Panc1 (cell line): ENCODE results near the gene DSCAM. TPM values are rescaled to one million over a fixed set of nuclear protein-coding genes. Genes with fewer than 3 reads are reported as not detected.

Source experiments
- ATAC-seq: fragments of 200-7000 bp; cut with Tn5 transposase; 2 replicates; pipeline ENCODE4 v1.9.1; 2020; ENCODE audit warnings: mild to moderate bottlenecking, moderate library complexity
- BruUV-seq: library from RNA; stranded (reverse); fragments of 400-500 nt; replicated peaks from 2 replicates; lab custom pipeline; 2021; lab: Mats Ljungman, UMichigan
- CTCF ChIA-PET: fragments of 300-600 bp; sonication (Branson Sonifier 250); formaldehyde crosslinking; loops from one replicate; lab custom pipeline; 2022; ENCODE audit warnings: antibody characterized with exemption; lab: Charles Lee
- POLR2A ChIA-PET: fragments of 300-600 bp; sonication (Branson Sonifier 250); formaldehyde crosslinking; loops from one replicate; lab custom pipeline; 2022; ENCODE audit warnings: antibody characterized with exemption; lab: Charles Lee
- DNase-seq: peaks from one replicate; pipeline ENCODE4 v3.0.0-alpha.2; 2010; ENCODE audit warnings: low read depth, low spot score
- H3K27ac ChIP-seq: 2 replicates; pipeline ENCODE4 v1.5.1; 2011; ENCODE audit warnings: mild to moderate bottlenecking, low read length, inconsistent platforms
- H3K27me3 ChIP-seq: fragments of 200-500 bp; sonication (Bioruptor generic); 2 replicates; pipeline ENCODE4 v1.6.0; 2014; ENCODE audit warnings: low read length, inconsistent platforms; ENCODE audit not compliant: control insufficient read depth, insufficient read depth
- H3K36me3 ChIP-seq: fragments of 200-500 bp; sonication (Bioruptor generic); 2 replicates; pipeline ENCODE4 v1.5.1; 2014; ENCODE audit warnings: inconsistent platforms, mild to moderate bottlenecking, low read length, moderate library complexity; ENCODE audit not compliant: control insufficient read depth, insufficient read depth
- H3K4me1 ChIP-seq: 2 replicates; pipeline ENCODE4 v1.5.1; 2011; ENCODE audit warnings: inconsistent platforms, mild to moderate bottlenecking, low read length, moderate library complexity; ENCODE audit not compliant: control insufficient read depth, insufficient read depth
- H3K4me3 ChIP-seq, 2 experiments: 2 replicates each; pipeline ENCODE4 v1.5.1; 2011 to 2012; ENCODE audit warnings: low read depth in 2 of 2, low read length in 2 of 2, mild to moderate bottlenecking in 2 of 2, inconsistent platforms in 1 of 2, moderate library complexity in 1 of 2
- H3K9me3 ChIP-seq: fragments of 200-500 bp; sonication (Bioruptor generic); 2 replicates; pipeline ENCODE4 v1.5.1; 2014; ENCODE audit warnings: low read depth, mild to moderate bottlenecking, inconsistent platforms, low read length, moderate library complexity; ENCODE audit not compliant: control insufficient read depth, insufficient read depth
- POLR2AphosphoS5 ChIP-seq: IDR thresholded peaks from 2 replicates; pipeline ENCODE4 v1.6.1; 2012; ENCODE audit warnings: mild to moderate bottlenecking, low read depth, low read length, moderate library complexity
- SIN3A ChIP-seq: IDR thresholded peaks from 2 replicates; pipeline ENCODE4 v1.6.1; 2012; ENCODE audit warnings: low read depth, mild to moderate bottlenecking, low read length, moderate library complexity, borderline replicate concordance; ENCODE audit not compliant: insufficient read depth
- TCF7L2 ChIP-seq: IDR thresholded peaks from 2 replicates; pipeline ENCODE4 v1.6.1; 2011; ENCODE audit warnings: mild to moderate bottlenecking, low read depth, low read length, inconsistent platforms
- in situ Hi-C: cut with HindIII; loops from 2 replicates; pipeline ENCODE4 v1.10.0; 2016; ENCODE audit warnings: low sequenced_read_pairs, low pct_unique_long_range_greater_than_20kb
- intact Hi-C: fragments of 100-400 bp; cut with micrococcal nuclease; formaldehyde crosslinking; loops from one replicate; pipeline ENCODE4 v1.10.0; 2022; ENCODE audit not compliant: unreplicated experiment
- total RNA-seq: library from RNA; stranded (reverse); gene quantifications from one replicate; pipeline ENCODE4 v1.2.1, GENCODE V29; 2021; ENCODE audit not compliant: unreplicated experiment
- TF ChIP-seq, protein P1 (sequence below), 2 experiments: IDR thresholded peaks; 2 replicates each; pipeline ENCODE4 v1.6.1; 2011 to 2012; ENCODE audit warnings: low read depth in 2 of 2, control low read depth in 1 of 2, low read length in 1 of 2, mild to moderate bottlenecking in 1 of 2, moderate library complexity in 1 of 2; ENCODE audit not compliant: insufficient read depth in 1 of 2
- TF ChIP-seq, protein P2 (sequence below): fragments of 450-650 bp; IDR thresholded peaks from 2 replicates; pipeline ENCODE4 v1.5.1; 2017; ENCODE audit warnings: mild to moderate bottlenecking

The DSCAM gene
- total RNA-seq, 1 experiment from 2014 or later, result not detected

DNA sequence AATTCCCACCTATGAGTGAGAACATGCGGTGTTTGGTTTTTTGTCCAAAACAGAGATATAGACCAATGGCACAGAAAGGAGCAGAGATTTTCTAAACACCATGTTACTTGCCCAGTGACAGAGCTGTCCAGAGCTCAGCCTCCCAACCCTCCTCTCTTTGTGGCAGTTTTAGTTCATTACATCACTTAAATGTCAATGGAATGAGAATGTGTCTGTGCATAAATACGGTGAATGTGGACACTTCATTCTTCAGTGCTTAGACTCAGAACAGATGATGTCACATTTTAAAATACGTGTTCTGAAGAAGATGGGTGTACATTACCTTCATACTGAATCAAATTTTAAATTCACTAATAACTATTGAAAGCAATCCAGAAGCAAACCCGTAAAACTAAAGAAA, 374.9 kb downstream of the DSCAM start:
- ChIA-PET POLR2A (no interaction called here), CTCF (no interaction called here)
- TF ChIP-seq SIN3A (no peak), POLR2AphosphoS5 (no peak), TCF7L2 (no peak)
- TF ChIP-seq, protein P1, sequence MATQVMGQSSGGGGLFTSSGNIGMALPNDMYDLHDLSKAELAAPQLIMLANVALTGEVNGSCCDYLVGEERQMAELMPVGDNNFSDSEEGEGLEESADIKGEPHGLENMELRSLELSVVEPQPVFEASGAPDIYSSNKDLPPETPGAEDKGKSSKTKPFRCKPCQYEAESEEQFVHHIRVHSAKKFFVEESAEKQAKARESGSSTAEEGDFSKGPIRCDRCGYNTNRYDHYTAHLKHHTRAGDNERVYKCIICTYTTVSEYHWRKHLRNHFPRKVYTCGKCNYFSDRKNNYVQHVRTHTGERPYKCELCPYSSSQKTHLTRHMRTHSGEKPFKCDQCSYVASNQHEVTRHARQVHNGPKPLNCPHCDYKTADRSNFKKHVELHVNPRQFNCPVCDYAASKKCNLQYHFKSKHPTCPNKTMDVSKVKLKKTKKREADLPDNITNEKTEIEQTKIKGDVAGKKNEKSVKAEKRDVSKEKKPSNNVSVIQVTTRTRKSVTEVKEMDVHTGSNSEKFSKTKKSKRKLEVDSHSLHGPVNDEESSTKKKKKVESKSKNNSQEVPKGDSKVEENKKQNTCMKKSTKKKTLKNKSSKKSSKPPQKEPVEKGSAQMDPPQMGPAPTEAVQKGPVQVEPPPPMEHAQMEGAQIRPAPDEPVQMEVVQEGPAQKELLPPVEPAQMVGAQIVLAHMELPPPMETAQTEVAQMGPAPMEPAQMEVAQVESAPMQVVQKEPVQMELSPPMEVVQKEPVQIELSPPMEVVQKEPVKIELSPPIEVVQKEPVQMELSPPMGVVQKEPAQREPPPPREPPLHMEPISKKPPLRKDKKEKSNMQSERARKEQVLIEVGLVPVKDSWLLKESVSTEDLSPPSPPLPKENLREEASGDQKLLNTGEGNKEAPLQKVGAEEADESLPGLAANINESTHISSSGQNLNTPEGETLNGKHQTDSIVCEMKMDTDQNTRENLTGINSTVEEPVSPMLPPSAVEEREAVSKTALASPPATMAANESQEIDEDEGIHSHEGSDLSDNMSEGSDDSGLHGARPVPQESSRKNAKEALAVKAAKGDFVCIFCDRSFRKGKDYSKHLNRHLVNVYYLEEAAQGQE (IDR thresholded peaks at IDR 0.05; ENCODE audit: insufficient read depth in 1 of 2, low read depth in 2 of 2, low read length in 1 of 2), result no peak
- TF ChIP-seq, protein P2, sequence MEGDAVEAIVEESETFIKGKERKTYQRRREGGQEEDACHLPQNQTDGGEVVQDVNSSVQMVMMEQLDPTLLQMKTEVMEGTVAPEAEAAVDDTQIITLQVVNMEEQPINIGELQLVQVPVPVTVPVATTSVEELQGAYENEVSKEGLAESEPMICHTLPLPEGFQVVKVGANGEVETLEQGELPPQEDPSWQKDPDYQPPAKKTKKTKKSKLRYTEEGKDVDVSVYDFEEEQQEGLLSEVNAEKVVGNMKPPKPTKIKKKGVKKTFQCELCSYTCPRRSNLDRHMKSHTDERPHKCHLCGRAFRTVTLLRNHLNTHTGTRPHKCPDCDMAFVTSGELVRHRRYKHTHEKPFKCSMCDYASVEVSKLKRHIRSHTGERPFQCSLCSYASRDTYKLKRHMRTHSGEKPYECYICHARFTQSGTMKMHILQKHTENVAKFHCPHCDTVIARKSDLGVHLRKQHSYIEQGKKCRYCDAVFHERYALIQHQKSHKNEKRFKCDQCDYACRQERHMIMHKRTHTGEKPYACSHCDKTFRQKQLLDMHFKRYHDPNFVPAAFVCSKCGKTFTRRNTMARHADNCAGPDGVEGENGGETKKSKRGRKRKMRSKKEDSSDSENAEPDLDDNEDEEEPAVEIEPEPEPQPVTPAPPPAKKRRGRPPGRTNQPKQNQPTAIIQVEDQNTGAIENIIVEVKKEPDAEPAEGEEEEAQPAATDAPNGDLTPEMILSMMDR, result no peak
- H3K27ac ChIP-seq, result no peak overlapping the region
- no TSS peak for BruUV-seq
- H3K4me3 ChIP-seq, result no peak overlapping the region
- in situ Hi-C loops, result no loop called here
- H3K4me1 ChIP-seq, result no peaks in the 10 kb centered on the region
- DNase-seq (no peak), ATAC-seq (no peak)
- H3K36me3 ChIP-seq, result no peaks in the 10 kb centered on the region
- intact Hi-C loops, result no loop called here
- H3K27me3 ChIP-seq, result no peaks in the 10 kb centered on the region
- no peaks in the 10 kb centered on the region for H3K9me3 ChIP-seq

DNA sequence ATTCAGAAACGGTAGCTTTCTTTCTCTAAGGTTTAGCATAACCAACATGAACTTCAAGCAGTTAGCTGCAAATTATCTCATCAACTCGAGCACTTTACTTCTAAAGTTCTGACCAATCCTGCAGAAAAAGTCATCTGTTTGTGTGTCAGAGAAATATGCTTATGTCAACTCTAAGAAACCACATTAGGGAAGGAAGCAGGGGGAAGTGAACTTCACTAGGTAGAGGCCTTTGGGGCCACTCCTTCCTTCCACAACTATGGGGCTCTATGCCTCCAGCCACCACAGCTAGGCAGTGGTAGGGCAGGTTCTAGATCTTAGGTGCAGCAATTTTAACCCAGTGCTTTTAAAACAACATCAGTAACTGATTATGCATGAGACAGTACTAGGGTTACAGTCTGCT, 375.9 kb downstream of the DSCAM start:
- no TSS peak for BruUV-seq
- POLR2A ChIA-PET, result no interaction called here

More for the DNA sequence above, 375.9 kb downstream of the DSCAM start:
- in situ Hi-C loops, result no loop called here
- DNase-seq (no peak), ATAC-seq (no peak)
- H3K36me3 ChIP-seq, result no peaks in the 10 kb centered on the region
- H3K4me1 ChIP-seq, result no peaks in the 10 kb centered on the region
- intact Hi-C loops, result no loop called here
- H3K9me3 ChIP-seq, result no peaks in the 10 kb centered on the region
- CTCF ChIA-PET, result no interaction called here
- H3K27me3 ChIP-seq, result no peaks in the 10 kb centered on the region
- H3K4me3 ChIP-seq, result no peak overlapping the region
- TF ChIP-seq, protein P1 (IDR thresholded peaks at IDR 0.05; ENCODE audit: insufficient read depth in 1 of 2, low read depth in 2 of 2, low read length in 1 of 2), result no peak
- no peak for TF ChIP-seq POLR2AphosphoS5
- TF ChIP-seq, protein P2, result no peak
- no peak for TF ChIP-seq TCF7L2
- TF ChIP-seq SIN3A, result no peak
- H3K27ac ChIP-seq, result no peak overlapping the region
